GM21825 (cell line): ENCODE measurements around the gene ACSL3.
A peak's percentile ranks its signal among the peaks of the same experiment; 100 is the strongest.
"Not testable (repeated sequence)": the region's sequence is repeated elsewhere in the genome, so short reads cannot be mapped to it uniquely, and the experiment has no call there.

Experiments
- ATAC-seq: cut with Tn5 transposase; IDR thresholded peaks from one replicate; pipeline ENCODE4 v1.9.1; 2021; ENCODE audit warnings: mild to moderate bottlenecking, moderate library complexity; ENCODE audit not compliant: unreplicated experiment

The ACSL3 gene

DNA sequence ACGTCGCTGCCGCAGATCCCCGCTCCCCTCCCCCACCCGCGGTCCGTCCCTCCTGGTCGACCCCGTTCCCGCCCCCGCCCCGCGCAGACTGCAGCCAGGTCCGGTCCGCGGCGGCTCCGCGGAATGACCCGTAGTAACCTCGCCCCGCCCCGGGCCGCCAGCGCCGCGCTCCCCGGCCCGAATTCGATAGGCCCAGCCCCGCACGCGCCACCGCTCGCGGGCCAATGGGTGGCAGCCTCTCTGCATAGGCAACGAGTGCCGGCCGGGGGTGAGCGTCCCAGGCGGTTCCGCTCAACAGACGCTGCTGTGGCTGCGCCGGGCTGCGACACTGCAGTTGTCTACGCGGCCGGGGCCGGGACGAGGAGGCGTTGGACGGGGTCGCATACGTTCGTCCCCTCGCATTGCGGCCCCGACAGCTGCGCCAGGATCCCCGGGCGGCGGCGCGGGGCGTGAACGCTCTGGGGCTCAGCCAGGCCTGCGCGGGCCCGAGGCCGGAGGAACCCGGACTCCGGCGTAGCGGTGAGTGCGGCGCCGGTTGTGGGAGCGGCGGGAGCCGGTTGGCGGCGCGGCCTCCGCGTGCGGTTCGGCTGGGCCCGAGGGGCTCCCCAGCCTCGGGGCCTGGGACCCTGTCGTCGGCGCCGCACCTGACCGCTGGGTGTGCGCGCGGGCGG lies at the start of gene ACSL3:
TSS of gene ACSL3 (plus strand) at position 297 of the 671 bp plus-strand sequence. CDS start 47,737 bp downstream, outside the sequence.
- peak; percentile 99 for ATAC-seq

GRCh38 chr2:222811828-222812227 lies 49.0 kb upstream of the ACSL3 start:
- no peak for ATAC-seq

GRCh38 chr2:222813177-222813843 lies 47.5 kb upstream of the ACSL3 start:
- ATAC-seq = peak; percentile 97

DNA sequence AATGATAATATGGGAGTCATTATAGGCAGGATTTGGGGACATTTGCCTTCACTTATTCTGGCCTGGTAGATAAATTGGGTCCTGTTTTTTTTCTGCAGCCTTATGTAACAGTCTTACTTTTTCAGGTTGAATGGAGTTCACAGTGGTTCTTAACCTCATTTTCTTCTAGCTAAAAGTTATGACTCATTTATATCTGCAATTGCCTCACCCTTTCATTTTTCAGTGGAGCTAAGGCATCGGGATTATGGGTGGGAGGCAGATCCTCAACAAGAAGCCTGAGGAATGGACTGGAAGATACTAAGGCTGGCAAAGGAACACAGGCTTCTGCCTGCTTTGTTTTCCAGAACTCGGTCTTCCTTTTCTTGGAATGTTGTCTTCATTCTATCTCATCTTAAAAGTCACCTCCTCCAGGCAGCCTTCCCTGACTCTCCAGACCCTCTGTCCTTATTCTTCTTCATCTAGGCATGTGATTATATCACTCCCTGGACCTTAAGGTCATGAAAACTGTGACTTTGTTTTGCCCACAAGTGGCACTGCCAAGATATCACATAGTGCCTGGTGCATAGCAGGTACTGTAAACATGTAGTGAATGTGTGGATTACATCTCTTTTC lies 41.0 kb upstream of the ACSL3 start:
- ATAC-seq = no peak

- ATAC-seq = no peak
Measured at GRCh38 chr2:222823183-222823930, 37.5 kb upstream of the ACSL3 start.

GRCh38 chr2:222825031-222825430 lies 35.8 kb upstream of the ACSL3 start:
- ATAC-seq = no peak

DNA sequence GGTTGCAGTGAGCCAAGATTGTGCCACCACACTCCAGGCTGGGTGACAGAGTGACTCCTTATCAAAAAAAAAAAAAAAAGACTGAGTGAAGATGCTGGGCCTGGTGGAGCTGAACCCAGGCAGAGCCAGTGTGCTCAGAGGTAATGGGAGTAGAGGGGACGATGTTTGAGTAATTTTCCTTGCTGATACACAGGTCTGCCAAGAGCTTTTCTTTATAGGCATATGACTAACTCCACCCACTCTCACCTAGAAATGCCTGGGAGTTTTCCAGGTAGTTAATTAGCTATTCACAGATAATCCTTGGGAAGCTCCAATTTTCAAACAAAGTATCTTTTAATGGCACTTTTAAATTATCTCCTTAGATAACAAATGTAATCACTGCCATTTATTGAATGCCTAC lies 33.4 kb upstream of the ACSL3 start:
- no peak for ATAC-seq

- no peak for ATAC-seq
Measured at GRCh38 chr2:222828572-222828971, 32.3 kb upstream of the ACSL3 start.

GRCh38 chr2:222830164-222830563 lies 30.7 kb upstream of the ACSL3 start:
- no peak for ATAC-seq

- no peak for ATAC-seq
Measured at GRCh38 chr2:222833410-222833809, 27.4 kb upstream of the ACSL3 start.

- ATAC-seq = no peak
Measured at GRCh38 chr2:222835143-222835822, 25.6 kb upstream of the ACSL3 start.

DNA sequence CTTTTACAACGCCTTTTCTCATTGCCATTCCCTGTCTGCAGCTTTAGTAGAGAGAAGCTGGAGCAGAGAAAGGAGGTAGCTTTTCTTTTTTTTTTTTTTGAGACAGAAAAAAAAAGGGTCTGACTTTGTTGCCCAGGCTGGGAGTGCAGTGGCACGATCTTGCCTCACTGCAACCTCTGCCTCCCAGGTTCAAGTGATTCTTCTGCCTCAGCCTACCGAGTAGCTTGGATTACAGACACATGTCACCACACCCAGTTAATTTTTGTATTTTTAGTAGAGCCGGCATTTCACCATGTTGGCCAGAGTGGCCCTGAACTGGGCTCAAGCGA lies 25.0 kb upstream of the ACSL3 start:
- ATAC-seq = no peak

- no peak for ATAC-seq
Measured at GRCh38 chr2:222837643-222838056, 23.2 kb upstream of the ACSL3 start.

- ATAC-seq = no peak
Measured at GRCh38 chr2:222840060-222840802, 20.6 kb upstream of the ACSL3 start.

DNA sequence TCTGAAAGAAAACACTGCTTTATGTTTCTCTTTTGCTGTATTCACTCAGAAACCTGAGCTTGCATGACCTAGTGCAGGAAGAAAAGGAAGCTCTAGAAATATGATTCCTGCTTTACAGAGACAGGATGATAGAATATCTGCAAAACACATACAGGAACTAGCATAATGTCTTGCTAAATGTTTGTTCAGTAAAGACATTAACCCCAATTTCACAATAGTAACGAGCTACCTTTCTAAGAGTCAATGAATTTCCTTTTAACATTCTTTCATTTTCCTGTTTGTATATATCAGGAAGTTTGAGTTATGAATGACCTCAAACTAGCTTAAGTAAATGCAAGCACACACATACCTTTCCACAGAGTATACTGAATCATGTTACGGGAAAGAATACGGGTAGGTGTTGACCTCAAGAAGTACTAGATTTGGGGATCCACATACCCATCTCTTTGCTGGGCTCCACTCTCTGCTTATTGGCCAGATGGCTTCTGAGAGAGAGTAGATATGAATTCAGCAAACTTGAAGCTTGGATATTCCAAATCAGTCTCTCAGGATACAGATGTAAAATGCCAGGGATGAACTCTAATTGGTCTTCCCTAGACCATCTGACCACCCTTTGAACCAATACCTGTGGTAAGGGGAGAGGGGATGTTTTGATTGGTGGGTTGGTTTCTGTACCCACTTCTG lies 18.2 kb upstream of the ACSL3 start:
- ATAC-seq = no peak

DNA sequence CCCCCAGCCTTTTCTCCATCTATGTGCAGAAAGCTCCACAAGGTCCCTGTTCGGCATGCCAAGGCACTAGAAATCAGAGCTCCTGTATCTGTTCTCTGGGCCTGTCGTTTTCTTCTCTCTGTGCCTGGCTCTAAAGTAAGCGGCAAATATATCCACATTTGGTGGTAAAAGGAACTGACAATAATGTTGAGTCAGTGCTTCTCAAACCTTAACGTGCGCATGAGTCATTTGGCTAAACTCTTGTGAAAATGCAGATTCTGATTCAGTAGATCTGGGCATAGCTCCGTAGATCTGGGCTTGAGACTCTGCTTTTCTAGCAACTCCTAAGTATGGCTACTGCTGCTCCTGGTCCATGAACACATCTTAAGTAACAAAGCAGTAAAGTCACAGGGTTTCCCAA lies 16.5 kb upstream of the ACSL3 start:
- no peak for ATAC-seq

GRCh38 chr2:222845314-222845713 lies 15.5 kb upstream of the ACSL3 start:
- ATAC-seq = not testable (repeated sequence)

- no peak for ATAC-seq
Measured at GRCh38 chr2:222846003-222846402, 14.8 kb upstream of the ACSL3 start.

- not testable (repeated sequence) for ATAC-seq
Measured at GRCh38 chr2:222848031-222848430, 12.8 kb upstream of the ACSL3 start.

- ATAC-seq = no peak
Measured at GRCh38 chr2:222848862-222849261, 12.0 kb upstream of the ACSL3 start.
